Sigmoid colon (tissue), 4 donors: Measurements from ENCODE around the gene CDH13.

Experiments
- POLR2AphosphoS5 ChIP-seq, 4 donors: sonication (generic); formaldehyde crosslinking; IDR thresholded peaks; one replicate each; pipeline ENCODE4 v1.6.1; 2017; ENCODE audit warnings: antibody characterized with exemption in 4 of 4
- TF ChIP-seq, protein P1 (sequence below), 4 experiments: fragments of 450-650 bp in 3 of 4; fragments of 200-600 bp in 1 of 4; IDR thresholded peaks; one replicate each; pipeline ENCODE4 v1.5.1; 2016 to 2019; ENCODE audit warnings: antibody characterized with exemption in 4 of 4, mild to moderate bottlenecking in 3 of 4, moderate library complexity in 2 of 4

DNA sequence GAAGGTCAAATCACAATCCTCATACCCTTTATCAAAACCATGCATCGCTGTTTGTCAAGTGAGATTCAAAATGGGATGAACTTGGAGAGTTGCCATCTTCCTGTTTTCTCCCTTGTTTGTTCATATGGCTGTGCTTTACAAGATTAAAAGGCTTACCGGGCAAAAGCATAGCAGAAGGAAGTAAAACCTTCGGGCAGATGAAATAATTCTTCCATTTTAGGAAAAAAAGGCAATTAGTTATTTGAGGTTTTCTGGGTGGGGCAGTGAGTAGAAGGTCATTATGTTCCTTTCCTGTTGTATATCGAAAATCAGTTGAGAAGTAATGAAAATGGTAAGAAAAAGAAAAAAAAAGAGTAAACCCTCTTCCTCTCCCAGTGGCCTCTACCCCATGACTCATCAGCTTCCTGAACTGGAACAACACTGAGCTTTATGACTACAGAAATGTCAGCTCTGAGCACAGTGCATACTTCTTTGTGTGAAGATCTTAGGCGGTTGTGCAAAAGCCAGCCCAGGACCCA lies 369.2 kb downstream of the CDH13 start:
- TF ChIP-seq POLR2AphosphoS5 (IDR thresholded peaks at IDR 0.05) = peak in 1 of 4 donors; percentile 37
- TF ChIP-seq, protein P1, sequence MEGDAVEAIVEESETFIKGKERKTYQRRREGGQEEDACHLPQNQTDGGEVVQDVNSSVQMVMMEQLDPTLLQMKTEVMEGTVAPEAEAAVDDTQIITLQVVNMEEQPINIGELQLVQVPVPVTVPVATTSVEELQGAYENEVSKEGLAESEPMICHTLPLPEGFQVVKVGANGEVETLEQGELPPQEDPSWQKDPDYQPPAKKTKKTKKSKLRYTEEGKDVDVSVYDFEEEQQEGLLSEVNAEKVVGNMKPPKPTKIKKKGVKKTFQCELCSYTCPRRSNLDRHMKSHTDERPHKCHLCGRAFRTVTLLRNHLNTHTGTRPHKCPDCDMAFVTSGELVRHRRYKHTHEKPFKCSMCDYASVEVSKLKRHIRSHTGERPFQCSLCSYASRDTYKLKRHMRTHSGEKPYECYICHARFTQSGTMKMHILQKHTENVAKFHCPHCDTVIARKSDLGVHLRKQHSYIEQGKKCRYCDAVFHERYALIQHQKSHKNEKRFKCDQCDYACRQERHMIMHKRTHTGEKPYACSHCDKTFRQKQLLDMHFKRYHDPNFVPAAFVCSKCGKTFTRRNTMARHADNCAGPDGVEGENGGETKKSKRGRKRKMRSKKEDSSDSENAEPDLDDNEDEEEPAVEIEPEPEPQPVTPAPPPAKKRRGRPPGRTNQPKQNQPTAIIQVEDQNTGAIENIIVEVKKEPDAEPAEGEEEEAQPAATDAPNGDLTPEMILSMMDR (IDR thresholded peaks at IDR 0.05) = no peak
